ENCODE data around the gene POU2AF2.
"Not testable (repeated sequence)": the region's sequence is repeated elsewhere in the genome, so short reads cannot be mapped to it uniquely, and the experiment has no call there.

The POU2AF2 gene

DNA sequence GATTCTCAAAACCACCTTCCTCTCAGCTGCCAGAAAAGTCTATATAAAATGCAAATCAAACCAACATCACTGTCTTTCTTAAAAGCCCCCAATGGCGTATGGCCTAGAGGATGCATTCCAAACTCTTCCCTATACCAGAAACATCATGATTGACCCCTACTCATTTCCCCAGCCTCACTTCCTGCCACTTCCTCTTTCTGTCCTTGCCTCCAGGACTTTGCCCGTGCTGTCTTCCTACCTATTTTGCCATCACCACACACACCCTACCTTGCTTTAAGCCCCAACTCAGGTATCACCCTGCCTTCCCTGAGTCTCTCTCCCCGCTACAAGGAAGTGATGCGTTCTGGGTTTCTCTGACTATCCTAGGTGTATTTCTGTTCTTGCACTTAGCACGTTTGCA, 8.1 kb downstream of the POU2AF2 start:
- TF ChIP-seq, protein P1, sequence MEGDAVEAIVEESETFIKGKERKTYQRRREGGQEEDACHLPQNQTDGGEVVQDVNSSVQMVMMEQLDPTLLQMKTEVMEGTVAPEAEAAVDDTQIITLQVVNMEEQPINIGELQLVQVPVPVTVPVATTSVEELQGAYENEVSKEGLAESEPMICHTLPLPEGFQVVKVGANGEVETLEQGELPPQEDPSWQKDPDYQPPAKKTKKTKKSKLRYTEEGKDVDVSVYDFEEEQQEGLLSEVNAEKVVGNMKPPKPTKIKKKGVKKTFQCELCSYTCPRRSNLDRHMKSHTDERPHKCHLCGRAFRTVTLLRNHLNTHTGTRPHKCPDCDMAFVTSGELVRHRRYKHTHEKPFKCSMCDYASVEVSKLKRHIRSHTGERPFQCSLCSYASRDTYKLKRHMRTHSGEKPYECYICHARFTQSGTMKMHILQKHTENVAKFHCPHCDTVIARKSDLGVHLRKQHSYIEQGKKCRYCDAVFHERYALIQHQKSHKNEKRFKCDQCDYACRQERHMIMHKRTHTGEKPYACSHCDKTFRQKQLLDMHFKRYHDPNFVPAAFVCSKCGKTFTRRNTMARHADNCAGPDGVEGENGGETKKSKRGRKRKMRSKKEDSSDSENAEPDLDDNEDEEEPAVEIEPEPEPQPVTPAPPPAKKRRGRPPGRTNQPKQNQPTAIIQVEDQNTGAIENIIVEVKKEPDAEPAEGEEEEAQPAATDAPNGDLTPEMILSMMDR (IDR thresholded peaks at IDR 0.05; ENCODE audit: insufficient read depth, low read depth, low read length, missing control alignments) = no peak
- no peak overlapping the region for H3K4me3 ChIP-seq (ENCODE audit: low read length)
- DNase-seq (ENCODE audit: low read depth) = no peak

DNA sequence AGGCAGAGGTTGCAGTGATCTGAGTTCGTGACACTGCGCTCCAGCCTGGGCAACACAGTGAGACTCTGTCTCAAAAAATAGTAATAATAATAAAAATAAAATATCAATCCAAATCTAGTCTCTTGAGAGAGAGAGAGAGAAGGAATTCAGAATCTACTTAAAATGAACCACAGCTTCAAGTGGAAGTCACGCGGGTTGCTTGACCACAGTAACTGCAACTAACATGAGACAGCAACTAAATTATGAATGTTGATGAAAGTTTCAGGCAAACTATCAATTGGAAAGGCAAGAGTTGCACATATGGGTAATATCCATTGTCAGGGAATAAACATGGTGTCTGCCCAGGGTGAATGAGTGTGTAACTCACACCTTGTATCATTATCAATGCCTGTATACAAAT, 12.5 kb downstream of the POU2AF2 start:
- no peak overlapping the region for H3K4me3 ChIP-seq (ENCODE audit: low read length)
- DNase-seq (ENCODE audit: low read depth) = no peak
- TF ChIP-seq, protein P1 (IDR thresholded peaks at IDR 0.05; ENCODE audit: insufficient read depth, low read depth, low read length, missing control alignments) = no peak

DNA sequence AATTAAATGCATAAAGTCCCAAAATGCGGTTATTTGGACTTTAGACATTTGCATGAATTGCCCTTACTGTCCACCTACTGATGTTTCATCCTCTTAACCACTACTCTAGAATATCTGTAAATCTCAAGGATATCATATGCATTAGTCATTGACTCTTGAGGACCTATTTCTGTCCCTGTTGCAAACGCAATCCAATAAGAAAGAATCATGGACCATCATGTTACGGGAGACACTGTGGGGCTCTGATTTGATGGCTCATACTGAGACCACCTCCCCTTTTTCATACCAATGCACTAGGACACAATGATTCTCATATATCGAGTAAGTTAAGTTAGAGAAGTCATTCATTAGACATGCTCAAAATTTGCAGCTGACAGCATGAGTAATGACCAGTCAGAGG, 14.4 kb downstream of the POU2AF2 start:
- no peak for DNase-seq (ENCODE audit: low read depth)
- H3K4me3 ChIP-seq (ENCODE audit: low read length) = no peak overlapping the region
- TF ChIP-seq, protein P1 (IDR thresholded peaks at IDR 0.05; ENCODE audit: insufficient read depth, low read depth, low read length, missing control alignments) = no peak

DNA sequence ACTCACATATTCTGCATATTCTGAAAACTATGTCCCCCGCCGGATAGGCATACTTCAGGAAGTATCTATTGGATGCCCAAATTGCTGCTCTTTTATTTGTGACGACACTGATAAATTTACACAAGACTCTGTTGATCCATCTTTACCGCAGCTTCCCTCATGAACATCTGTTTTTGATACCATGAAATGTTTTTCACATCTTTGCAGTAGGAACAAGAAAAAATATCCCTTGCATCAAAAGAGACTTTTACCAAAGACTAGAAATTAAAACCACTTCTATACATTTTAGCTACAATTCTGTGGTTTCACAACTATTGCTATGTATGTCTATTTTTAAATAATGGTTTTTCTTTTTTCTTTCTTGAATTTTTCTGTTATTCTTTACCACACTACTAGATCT, 15.3 kb downstream of the POU2AF2 start:
- DNase-seq (ENCODE audit: low read depth) = no peak
- TF ChIP-seq, protein P1 (IDR thresholded peaks at IDR 0.05; ENCODE audit: insufficient read depth, low read depth, low read length, missing control alignments) = no peak

DNA sequence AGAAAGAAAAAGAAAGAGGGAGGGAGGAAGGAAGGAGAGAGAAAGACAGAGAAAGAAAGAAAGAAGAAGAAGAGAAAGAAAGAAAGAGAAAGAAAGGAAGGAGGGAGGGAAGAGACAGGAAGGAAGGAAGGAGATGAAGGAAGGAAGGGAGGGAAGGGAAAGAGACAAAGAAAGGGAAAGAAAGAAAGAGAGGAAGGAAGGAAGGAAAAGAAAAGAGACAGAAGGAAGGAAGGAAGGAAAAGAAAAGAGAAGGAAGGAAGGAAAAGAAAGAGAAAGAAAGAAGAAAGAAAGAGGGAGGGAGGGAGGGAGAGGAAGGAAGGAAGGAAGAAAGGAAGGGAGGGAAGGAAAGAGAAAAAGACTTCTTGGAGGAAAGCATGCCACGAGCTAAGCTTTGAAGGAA, 19.1 kb downstream of the POU2AF2 start:
- H3K4me3 ChIP-seq (ENCODE audit: low read length) = no peak overlapping the region
- TF ChIP-seq, protein P1 (IDR thresholded peaks at IDR 0.05; ENCODE audit: insufficient read depth, low read depth, low read length, missing control alignments) = no peak
- no peak for DNase-seq (ENCODE audit: low read depth)

More for the DNA sequence above, 15.3 kb downstream of the POU2AF2 start:
- no peak overlapping the region for H3K4me3 ChIP-seq (ENCODE audit: low read length)

DNA sequence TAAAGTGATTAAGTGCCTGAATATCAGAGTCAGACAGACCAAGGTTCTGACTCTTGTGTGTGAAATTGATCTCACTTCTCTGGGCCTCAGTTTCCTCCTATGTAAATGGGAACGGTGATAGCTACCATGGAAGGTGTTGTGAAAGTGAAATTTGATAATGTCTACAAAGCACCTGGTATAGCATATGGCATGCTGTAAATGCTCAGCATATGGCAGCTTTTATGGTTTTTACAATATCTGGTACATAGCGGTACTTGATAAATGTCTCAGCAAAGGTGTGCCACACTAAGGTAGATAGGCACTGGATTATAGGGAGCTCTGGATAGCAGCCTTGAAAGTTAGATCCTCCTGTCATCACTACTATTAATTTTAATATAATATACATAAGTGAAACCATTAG, 19.9 kb downstream of the POU2AF2 start:
- TF ChIP-seq, protein P1 (IDR thresholded peaks at IDR 0.05; ENCODE audit: insufficient read depth, low read depth, low read length, missing control alignments) = no peak
- H3K4me3 ChIP-seq (ENCODE audit: low read length) = no peak overlapping the region
- DNase-seq (ENCODE audit: low read depth) = no peak

DNA sequence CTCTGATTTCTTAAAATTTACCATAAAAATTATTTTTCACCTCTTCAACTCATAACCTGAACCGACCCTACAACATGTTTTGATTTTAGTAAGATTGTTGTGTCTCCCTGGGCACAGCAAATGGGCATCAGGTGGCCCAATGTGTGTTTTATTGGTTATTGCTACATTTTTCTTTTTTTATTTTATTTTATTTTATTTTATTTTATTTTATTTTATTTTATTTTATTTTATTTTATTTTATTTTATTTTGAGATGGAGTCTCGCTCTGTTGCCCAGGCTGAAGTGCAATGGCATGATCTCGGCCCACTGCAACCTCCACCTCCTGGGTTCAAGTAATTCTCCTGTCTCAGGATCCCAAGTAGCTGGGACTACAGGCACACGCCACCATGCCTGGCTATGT, 22.8 kb downstream of the POU2AF2 start:
- not testable (repeated sequence) for DNase-seq (ENCODE audit: low read depth); H3K4me3 ChIP-seq (ENCODE audit: low read length)

Measured in epithelial cell of esophagus (primary cell).